ENCODE results near the gene GPBP1L1.
A peak's percentile ranks its signal among the peaks of the same experiment; 100 is the strongest.

GPBP1L1 gene

DNA sequence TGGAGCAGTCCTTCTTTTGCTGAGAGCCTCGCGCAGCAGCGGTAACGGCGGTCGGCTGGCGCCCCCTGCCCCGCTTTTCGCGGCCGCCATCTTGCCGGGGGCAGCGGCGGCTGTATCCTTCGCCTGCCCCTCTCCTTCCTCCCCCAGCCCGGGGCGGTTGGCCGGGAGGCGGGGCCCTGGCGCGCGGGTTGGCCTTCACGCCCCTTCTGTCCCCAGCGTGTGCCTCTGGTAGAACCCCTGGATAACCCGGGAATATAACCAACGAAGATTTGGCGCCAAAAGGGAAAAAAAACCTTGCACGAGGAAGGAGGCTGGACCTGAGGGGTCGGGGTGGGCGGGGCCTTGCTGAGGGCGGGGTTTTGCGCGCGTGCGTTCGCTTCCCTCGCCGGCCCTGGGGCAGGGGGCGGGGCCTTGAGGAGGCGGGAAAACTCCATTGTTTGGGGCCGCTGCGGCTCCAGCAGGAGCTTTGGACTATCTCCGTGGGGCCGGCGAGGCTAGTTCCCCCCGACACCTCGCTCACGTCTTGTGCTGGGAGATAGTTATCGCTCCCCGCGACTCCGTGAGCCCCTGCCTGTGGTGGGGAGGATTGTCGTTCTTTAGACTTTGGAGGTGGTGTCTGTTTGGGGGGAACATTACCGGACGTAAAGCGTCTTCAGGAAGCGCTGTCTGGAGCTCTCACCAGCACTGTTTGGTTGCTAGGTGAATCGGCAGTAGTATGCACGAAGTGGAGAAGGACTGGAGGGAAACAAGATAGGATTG lies 101.8 kb downstream of the GPBP1L1 start:
- DNase-seq = peak; percentile 76

DNA sequence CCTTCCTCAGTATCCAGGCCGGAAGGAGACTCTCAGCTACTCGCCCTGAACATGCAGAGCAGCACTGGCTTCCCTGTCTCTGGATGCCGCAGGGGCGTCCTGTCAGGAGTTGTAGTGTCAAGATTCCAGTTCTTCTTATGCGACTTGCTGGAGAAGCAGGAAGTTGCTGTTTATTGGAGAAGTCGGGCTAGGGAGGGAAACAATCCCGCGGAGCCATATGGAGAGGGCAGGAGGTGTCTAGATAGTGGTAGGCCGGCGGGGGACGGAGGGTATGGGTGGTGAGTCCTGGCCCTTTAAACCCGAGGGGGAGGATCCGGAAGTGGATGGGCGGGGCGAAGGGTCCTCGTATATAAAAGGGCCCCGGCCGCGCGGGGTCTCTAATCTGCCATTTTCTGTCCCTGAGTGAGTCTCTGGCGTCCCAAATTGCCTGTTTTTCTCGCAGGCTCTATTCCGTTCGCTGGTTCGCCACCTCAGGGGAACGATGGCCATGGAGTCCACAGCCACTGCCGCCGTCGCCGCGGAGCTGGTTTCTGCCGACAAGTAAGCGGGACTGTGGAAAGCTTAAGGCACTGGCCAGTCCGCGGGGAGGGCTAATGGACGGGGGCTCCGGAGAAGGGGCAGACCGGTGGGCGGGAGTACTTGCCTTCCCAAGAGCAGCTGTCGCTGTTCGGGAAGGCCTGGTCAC lies 102.5 kb downstream of the GPBP1L1 start, which contains the start of gene NASP:
Gene NASP, plus strand, starts transcription at position 376 of the 685 bp plus-strand sequence. Its CDS starts 106 bp downstream, at position 482.
- peak; percentile 48 for DNase-seq

GRCh38 chr1:45583264-45583665 lies 103.1 kb downstream of the GPBP1L1 start:
- DNase-seq = peak; percentile 83

Data from NCI-H510A (cell line).